ENCODE measurements around the gene SHROOM1.

GRCh38 chr5:132808866-132809265 is 21.6 kb downstream of the SHROOM1 start:
- TF ChIP-seq EZH2 (IDR thresholded peaks at IDR 0.05; ENCODE audit: borderline replicate concordance, insufficient read depth, low read depth, low read length, poor library complexity, severe bottlenecking) (no peak), CTCF (IDR thresholded peaks at IDR 0.05) (no peak)

All from B cell (primary cell).